SK-N-SH (cell line): ENCODE measurements around the gene ZNF827. TPM values are rescaled to one million over a fixed set of nuclear protein-coding genes. Genes with fewer than 3 reads are reported as not detected.

Experiments
- CTCF ChIA-PET: fragments of 300-600, 350-600 bp; formaldehyde crosslinking; extraction: SDS; loops from one replicate; lab custom pipeline; 2021; lab: Yijun Ruan, JAX
- POLR2A ChIA-PET: fragments of 350-600 bp; sonication (Branson Sonifier 250); formaldehyde crosslinking; extraction: SDS; loops from one replicate; lab custom pipeline; 2020; ENCODE audit warnings: antibody characterized with exemption, inconsistent platforms; lab: Yijun Ruan, JAX
- DNase-seq: peaks from one replicate; pipeline ENCODE4 v3.0.0; 2012
- H2AFZ ChIP-seq: fragments of 200-600 bp; sonication (generic); 2 replicates; pipeline ENCODE4 v1.8.1; 2016; ENCODE audit warnings: antibody characterized with exemption, mild to moderate bottlenecking, low read depth
- H3F3A ChIP-seq: fragments of 200-600 bp; sonication (generic); replicated peaks from 2 replicates; pipeline ENCODE3; 2016; ENCODE audit warnings: antibody characterized with exemption, mild to moderate bottlenecking; ENCODE audit not compliant: insufficient read depth
- H3K27ac ChIP-seq, 2 experiments: fragments of 200-500 bp in 1 of 2; fragments of 200-600 bp in 1 of 2; sonication (Bioruptor generic) in 1 of 2; sonication (generic), shearing (Covaris generic) in 1 of 2; 2 replicates each; pipeline versions ENCODE4 v1.5.1 to v1.6.1; 2014 to 2016; ENCODE audit warnings: low read depth in 2 of 2, inconsistent platforms in 1 of 2, low read length in 1 of 2, mild to moderate bottlenecking in 1 of 2, mixed read lengths in 1 of 2
- H3K27me3 ChIP-seq: fragments of 200-600 bp; sonication (generic), shearing (Covaris generic); 2 replicates; pipeline ENCODE4 v1.6.1; 2016; ENCODE audit warnings: mixed run types; ENCODE audit not compliant: insufficient read depth
- H3K36me3 ChIP-seq, 2 experiments: fragments of 200-500 bp in 1 of 2; fragments of 200-600 bp in 1 of 2; sonication (Bioruptor generic) in 1 of 2; sonication (generic) in 1 of 2; replicated peaks in 1 of 2; 2 replicates each; pipeline versions ENCODE3 to v1.5.1; 2014 to 2016; ENCODE audit warnings: low read length in 1 of 2, mild to moderate bottlenecking in 1 of 2; ENCODE audit not compliant: insufficient read depth in 2 of 2, control insufficient read depth in 1 of 2
- H3K4me1 ChIP-seq, 2 experiments: fragments of 200-500 bp in 1 of 2; fragments of 200-600 bp in 1 of 2; sonication (Bioruptor generic) in 1 of 2; sonication (generic), shearing (Covaris generic) in 1 of 2; 2 replicates each; pipeline versions ENCODE4 v1.5.1 to v1.6.1; 2014 to 2016; ENCODE audit warnings: low read depth in 1 of 2, low read length in 1 of 2, mixed run types in 1 of 2; ENCODE audit not compliant: insufficient read depth in 2 of 2, control insufficient read depth in 1 of 2
- H3K4me2 ChIP-seq: fragments of 200-600 bp; sonication (generic), shearing (Covaris generic); 2 replicates; pipeline ENCODE4 v1.6.1; 2017; ENCODE audit warnings: mixed run types
- H3K4me3 ChIP-seq, 2 experiments: fragments of 200-500 bp in 1 of 2; fragments of 200-600 bp in 1 of 2; sonication (Bioruptor generic) in 1 of 2; sonication (generic), shearing (Covaris generic) in 1 of 2; 2 replicates each; pipeline versions ENCODE4 v1.5.1 to v1.8.1; 2014 to 2016; ENCODE audit warnings: low read depth in 2 of 2, inconsistent platforms in 1 of 2, low read length in 1 of 2, mild to moderate bottlenecking in 1 of 2, mixed read lengths in 1 of 2, moderate library complexity in 1 of 2
- H3K79me2 ChIP-seq: fragments of 200-600 bp; sonication (generic); 2 replicates; pipeline ENCODE4 v1.8.1; 2017; ENCODE audit warnings: mild to moderate bottlenecking; ENCODE audit not compliant: insufficient read depth
- H3K9ac ChIP-seq: fragments of 200-600 bp; sonication (generic); 2 replicates; pipeline ENCODE4 v1.6.1; 2017; ENCODE audit warnings: mixed run types
- H3K9me2 ChIP-seq: fragments of 200-600 bp; sonication (generic); 2 replicates; pipeline ENCODE4 v1.6.1; 2017; ENCODE audit warnings: mixed run types
- H3K9me3 ChIP-seq: fragments of 200-600 bp; sonication (generic); 2 replicates; pipeline ENCODE4 v1.6.1; 2017; ENCODE audit warnings: mixed run types, mild to moderate bottlenecking, moderate library complexity
- H4K20me1 ChIP-seq: fragments of 200-600 bp; sonication (generic); 2 replicates; pipeline ENCODE4 v1.6.1; 2017; ENCODE audit warnings: mild to moderate bottlenecking, mixed run types; ENCODE audit not compliant: insufficient read depth
- CHD2 ChIP-seq: fragments of 150-350 bp; IDR thresholded peaks from 2 replicates; pipeline ENCODE4 v1.6.1; 2018; ENCODE audit warnings: low read length; ENCODE audit not compliant: partially characterized antibody
- CTCF ChIP-seq: fragments of 200-600 bp; sonication (generic); IDR thresholded peaks from 2 replicates; pipeline ENCODE4 v1.6.1; 2017; ENCODE audit warnings: antibody characterized with exemption, mild to moderate bottlenecking, moderate library complexity
- FOXM1 ChIP-seq: IDR thresholded peaks from 2 replicates; pipeline ENCODE4 v1.4.0; 2012; ENCODE audit warnings: low read depth, mild to moderate bottlenecking
- GABPA ChIP-seq: IDR thresholded peaks from 2 replicates; pipeline ENCODE4 v1.4.0; 2012; ENCODE audit warnings: low read depth, mild to moderate bottlenecking
- JUND ChIP-seq: IDR thresholded peaks from 2 replicates; pipeline ENCODE4 v1.4.0; 2012
- MAX ChIP-seq: IDR thresholded peaks from 2 replicates; pipeline ENCODE4 v1.4.0; 2012; ENCODE audit warnings: low read depth
- MEF2A ChIP-seq: IDR thresholded peaks from 2 replicates; pipeline ENCODE4 v1.4.0; 2012; ENCODE audit warnings: low read depth, borderline replicate concordance
- MXI1 ChIP-seq: IDR thresholded peaks from 2 replicates; pipeline ENCODE4 v1.6.1; 2012; ENCODE audit warnings: mild to moderate bottlenecking, low read depth, low read length, improper control_type of control experiment
- NFIC ChIP-seq: IDR thresholded peaks from 2 replicates; pipeline ENCODE4 v1.4.0; 2012; ENCODE audit warnings: borderline replicate concordance
- NRF1 ChIP-seq: IDR thresholded peaks from 2 replicates; pipeline ENCODE4 v1.6.1; 2012; ENCODE audit warnings: low read depth, mild to moderate bottlenecking, low read length
- POLR2AphosphoS5 ChIP-seq: IDR thresholded peaks from 2 replicates; pipeline ENCODE4 v1.6.1; 2012; ENCODE audit warnings: low read depth, low read length
- RAD21 ChIP-seq: IDR thresholded peaks from 2 replicates; pipeline ENCODE4 v1.6.1; 2012; ENCODE audit warnings: mild to moderate bottlenecking, low read length
- REST ChIP-seq: IDR thresholded peaks from 2 replicates; pipeline ENCODE4 v1.6.1; 2012; ENCODE audit warnings: mild to moderate bottlenecking, low read depth, low read length, moderate library complexity
- RXRA ChIP-seq: IDR thresholded peaks from 2 replicates; pipeline ENCODE4 v1.4.0; 2012; ENCODE audit warnings: low read depth, mild to moderate bottlenecking, borderline replicate concordance
- SIN3A ChIP-seq: IDR thresholded peaks from 2 replicates; pipeline ENCODE4 v1.6.1; 2012; ENCODE audit warnings: low read depth, mild to moderate bottlenecking, low read length, moderate library complexity, borderline replicate concordance
- SMC3 ChIP-seq: IDR thresholded peaks from 2 replicates; pipeline ENCODE4 v1.6.1; 2012; ENCODE audit warnings: low read depth, low read length, improper control_type of control experiment
- USF1 ChIP-seq: IDR thresholded peaks from 2 replicates; pipeline ENCODE4 v1.4.0; 2012; ENCODE audit warnings: low read depth, borderline replicate concordance
- YY1 ChIP-seq: IDR thresholded peaks from 2 replicates; pipeline ENCODE4 v1.4.0; 2012; ENCODE audit warnings: low read depth, mild to moderate bottlenecking
- ZBTB33 ChIP-seq: IDR thresholded peaks from 2 replicates; pipeline ENCODE4 v1.4.0; 2012; ENCODE audit warnings: low read depth, borderline replicate concordance
- WGBS: methylation state at CpG from one replicate; pipeline ENCODE4 v1.1.6; 2017; ENCODE audit warnings: low lambda C conversion rate; 5-methylcytosine and 5-hydroxymethylcytosine counted together
- polyA plus RNA-seq, 3 experiments: library from polyadenylated mRNA; depleted of rRNA; stranded (reverse); fragments of >200 nt; gene quantifications; 2 replicates each; pipeline ENCODE4 v1.2.3, GENCODE V29; 2012

Gene ZNF827
- polyA plus RNA-seq, 1 of the 3 experiments (the other 2 are of a cell fraction), result 23.2 TPM

- no peak for TF ChIP-seq USF1
- TF ChIP-seq NRF1, result no peak
- TF ChIP-seq SIN3A, result no peak
Measured at GRCh38 chr4:145734031-145734430, 204.6 kb downstream of the ZNF827 start (continued).

GRCh38 chr4:145732895-145733880, 205.4 kb downstream of the ZNF827 start:
- H3K79me2 ChIP-seq, result no peaks in the 10 kb centered on the region
- H3K9ac ChIP-seq, result peak overlapping the region; percentile 88
- H3K27me3 ChIP-seq, result no peaks in the 10 kb centered on the region
- peaks cover 26 to 39% of the 10 kb centered on the region in 2 experiments for H3K4me1 ChIP-seq
- peaks cover 36% of the 10 kb centered on the region for H3F3A ChIP-seq
- CTCF ChIA-PET, result interaction anchor here (0.7 to 1.1 kb wide), 2 partner anchors 9 to 132 kb away, joined by 3 read pairs; no protein-coding TSS in a partner anchor
- 2% methylated on average over 40 of the region's 81 CpGs for whole genome bisulfite sequencing
- H3K9me3 ChIP-seq, result no peaks in the 10 kb centered on the region
- no peaks in the 10 kb centered on the region for H4K20me1 ChIP-seq
- peak; percentile 96 for DNase-seq
- H3K4me3 ChIP-seq, result peak overlapping the region; percentile 52 to 62; a peak in 3 of 4 replicates
- no peaks in the 10 kb centered on the region for H3K36me3 ChIP-seq
- POLR2A ChIA-PET, result interaction anchor here (0.6 to 1.3 kb wide), 3 partner anchors 197 to 206 kb away, joined by 3 to 5 read pairs (median 3); partner anchors contain the start of gene ZNF827
- H3K27ac ChIP-seq, result peak overlapping the region; percentile 99 to 100
- no peaks in the 10 kb centered on the region for H3K9me2 ChIP-seq
- H2AFZ ChIP-seq, result peak overlapping the region; percentile 84; the same call in 1 of the 2 replicates
- H3K4me2 ChIP-seq, result peak overlapping the region; percentile 93
- TF ChIP-seq MEF2A, result no peak
- TF ChIP-seq ZBTB33, result peak; percentile 76
- TF ChIP-seq CTCF, result no peak
- peak; percentile 18; the same call in 1 of the 2 replicates for TF ChIP-seq RXRA
- peak; percentile 35; the same call in 1 of the 2 replicates for TF ChIP-seq USF1
- TF ChIP-seq MXI1, result peak; percentile 20; the same call in 1 of the 2 replicates
- 0 out of 2 replicates have a peak, but pooled peaks have one; percentile 15 for TF ChIP-seq REST
- TF ChIP-seq CHD2, result peak; percentile 69
- no peak; the same call in none of the 2 replicates for TF ChIP-seq YY1
- peak; percentile 45; the same call in 1 of the 2 replicates for TF ChIP-seq MAX
- 0 out of 2 replicates have a peak, but pooled peaks have one; percentile 35 for TF ChIP-seq FOXM1
- TF ChIP-seq POLR2AphosphoS5, result peak; percentile 68
- no peak; the same call in 1 of the 2 replicates for TF ChIP-seq GABPA
- peak; percentile 30; the same call in 1 of the 2 replicates for TF ChIP-seq JUND
- no peak for TF ChIP-seq SMC3
- peak; percentile 62 for TF ChIP-seq NFIC
- TF ChIP-seq NRF1, result no peak
- TF ChIP-seq RAD21, result peak; percentile 22
